Embryonic facial prominence (tissue), 1 donor: ENCODE results near the gene TAF1.
"Not testable (repeated sequence)": the region's sequence is repeated elsewhere in the genome, so short reads cannot be mapped to it uniquely, and the experiment has no call there.

Experiments
- DNase-seq: peaks from one replicate; pipeline ENCODE4 v3.0.0-alpha.2; 2016; ENCODE audit errors: extremely low spot score

TAF1 gene

GRCh38 chrX:71365875-71366673 is at the start of gene TAF1:
Gene TAF1, plus strand, starts transcription at chrX:71366357. Its CDS starts 18 bp downstream, at chrX:71366375.
- peak; percentile 92 for DNase-seq

- not testable (repeated sequence) for DNase-seq
Measured at GRCh38 chrX:71316959-71317358, 49.2 kb upstream of the TAF1 start.

- no peak for DNase-seq
Measured at GRCh38 chrX:71320126-71320525, 46.0 kb upstream of the TAF1 start.

- no peak for DNase-seq
Measured at GRCh38 chrX:71321731-71322130, 44.4 kb upstream of the TAF1 start.

GRCh38 chrX:71324452-71324851 is 41.7 kb upstream of the TAF1 start:
- DNase-seq: not testable (repeated sequence)

- no peak for DNase-seq
Measured at GRCh38 chrX:71326394-71326793, 39.8 kb upstream of the TAF1 start.

- not testable (repeated sequence) for DNase-seq
Measured at GRCh38 chrX:71349151-71349665, 16.9 kb upstream of the TAF1 start.

GRCh38 chrX:71349867-71350266 is 16.3 kb upstream of the TAF1 start:
- not testable (repeated sequence) for DNase-seq

GRCh38 chrX:71352439-71352838 is 13.7 kb upstream of the TAF1 start:
- DNase-seq: not testable (repeated sequence)

GRCh38 chrX:71364221-71364620 is 1.9 kb upstream of the TAF1 start:
- no peak for DNase-seq

- DNase-seq: no peak
Measured at GRCh38 chrX:71365356-71365874, 742 bp upstream of the TAF1 start.

- no peak for DNase-seq
Measured at GRCh38 chrX:71366674-71367256, 608 bp downstream of the TAF1 start.

GRCh38 chrX:71367396-71367795 is 1.2 kb downstream of the TAF1 start:
- no peak for DNase-seq

GRCh38 chrX:71372388-71372787 is 6.2 kb downstream of the TAF1 start:
- no peak for DNase-seq

- DNase-seq: no peak
Measured at GRCh38 chrX:71378732-71379131, 12.6 kb downstream of the TAF1 start.

GRCh38 chrX:71391725-71392124 is 25.6 kb downstream of the TAF1 start:
- not testable (repeated sequence) for DNase-seq

- DNase-seq: no peak
Measured at GRCh38 chrX:71393919-71394318, 27.8 kb downstream of the TAF1 start.

- no peak for DNase-seq
Measured at GRCh38 chrX:71396576-71396975, 30.4 kb downstream of the TAF1 start.

GRCh38 chrX:71400710-71401109 is 34.6 kb downstream of the TAF1 start:
- no peak for DNase-seq

GRCh38 chrX:71416260-71416659 is 50.1 kb downstream of the TAF1 start:
- DNase-seq: not testable (repeated sequence)

- DNase-seq: no peak
Measured at GRCh38 chrX:71420686-71421085, 54.5 kb downstream of the TAF1 start.

- no peak for DNase-seq
Measured at GRCh38 chrX:71432733-71433132, 66.6 kb downstream of the TAF1 start.

GRCh38 chrX:71438750-71439149 is 72.6 kb downstream of the TAF1 start:
- DNase-seq: no peak
